Suppressor macrophage (primary cell): Measurements from ENCODE around the gene RNF19B.
"Not testable (repeated sequence)": the region's sequence is repeated elsewhere in the genome, so short reads cannot be mapped to it uniquely, and the experiment has no call there.

ENCODE experiments used
- DNase-seq, 4 experiments: peaks; one replicate each; pipeline ENCODE4 v3.0.0-alpha.2; 2020 to 2022

RNF19B gene

GRCh38 chr1:32992489-32993323 is 28.1 kb upstream of the RNF19B start:
- DNase-seq: peak; percentile 90 to 97 (median 94)

- DNase-seq: peak in 1 of 4 experiments; percentile 28
Observed at GRCh38 chr1:32991819-32992488, 27.3 kb upstream of the RNF19B start.

GRCh38 chr1:32991386-32991785 is 26.8 kb upstream of the RNF19B start:
- DNase-seq: no peak

- no peak for DNase-seq
Observed at GRCh38 chr1:32990887-32991286, 26.3 kb upstream of the RNF19B start.

- peak; percentile 91 to 97 (median 94) for DNase-seq
Observed at GRCh38 chr1:32989160-32990050, 24.8 kb upstream of the RNF19B start.

GRCh38 chr1:32988665-32989064 is 24.1 kb upstream of the RNF19B start:
- no peak for DNase-seq

GRCh38 chr1:32985226-32985625 is 20.6 kb upstream of the RNF19B start:
- peak in 3 of 4 experiments; percentile 37 to 49 (median 38) for DNase-seq

- DNase-seq: peak; percentile 47 to 62 (median 58)
Observed at GRCh38 chr1:32984455-32985171, 20.0 kb upstream of the RNF19B start.

GRCh38 chr1:32984090-32984454 is 19.5 kb upstream of the RNF19B start:
- no peak for DNase-seq

GRCh38 chr1:32983020-32983419 is 18.4 kb upstream of the RNF19B start:
- DNase-seq: peak in 3 of 4 experiments; percentile 47 to 67 (median 63)

GRCh38 chr1:32981003-32981901 is 16.6 kb upstream of the RNF19B start:
- DNase-seq: peak; percentile 88 to 97 (median 92)

GRCh38 chr1:32980080-32980479 is 15.5 kb upstream of the RNF19B start:
- DNase-seq: no peak

- DNase-seq: no peak
Observed at GRCh38 chr1:32978854-32979253, 14.2 kb upstream of the RNF19B start.

GRCh38 chr1:32977546-32978087 is 13.0 kb upstream of the RNF19B start:
- no peak for DNase-seq

GRCh38 chr1:32975055-32975454 is 10.4 kb upstream of the RNF19B start:
- DNase-seq: not testable (repeated sequence)

GRCh38 chr1:32973458-32973857 is 8.8 kb upstream of the RNF19B start:
- DNase-seq: not testable (repeated sequence)

GRCh38 chr1:32972814-32973428 is 8.3 kb upstream of the RNF19B start:
- DNase-seq: peak in 3 of 4 experiments; percentile 35 to 59 (median 45)

GRCh38 chr1:32971576-32971975 is 7.0 kb upstream of the RNF19B start:
- no peak for DNase-seq

- no peak for DNase-seq
Observed at GRCh38 chr1:32971156-32971555, 6.5 kb upstream of the RNF19B start.

GRCh38 chr1:32969566-32969965 is 5.0 kb upstream of the RNF19B start:
- no peak for DNase-seq
